ENCODE results near the gene RIN1. TPM values are rescaled to one million over a fixed set of nuclear protein-coding genes. Genes with fewer than 3 reads are reported as not detected.

RIN1 gene
- total RNA-seq, 6 experiments from 2014 or later, result 32.9 to 55.0 (median 49.8) TPM

DNA sequence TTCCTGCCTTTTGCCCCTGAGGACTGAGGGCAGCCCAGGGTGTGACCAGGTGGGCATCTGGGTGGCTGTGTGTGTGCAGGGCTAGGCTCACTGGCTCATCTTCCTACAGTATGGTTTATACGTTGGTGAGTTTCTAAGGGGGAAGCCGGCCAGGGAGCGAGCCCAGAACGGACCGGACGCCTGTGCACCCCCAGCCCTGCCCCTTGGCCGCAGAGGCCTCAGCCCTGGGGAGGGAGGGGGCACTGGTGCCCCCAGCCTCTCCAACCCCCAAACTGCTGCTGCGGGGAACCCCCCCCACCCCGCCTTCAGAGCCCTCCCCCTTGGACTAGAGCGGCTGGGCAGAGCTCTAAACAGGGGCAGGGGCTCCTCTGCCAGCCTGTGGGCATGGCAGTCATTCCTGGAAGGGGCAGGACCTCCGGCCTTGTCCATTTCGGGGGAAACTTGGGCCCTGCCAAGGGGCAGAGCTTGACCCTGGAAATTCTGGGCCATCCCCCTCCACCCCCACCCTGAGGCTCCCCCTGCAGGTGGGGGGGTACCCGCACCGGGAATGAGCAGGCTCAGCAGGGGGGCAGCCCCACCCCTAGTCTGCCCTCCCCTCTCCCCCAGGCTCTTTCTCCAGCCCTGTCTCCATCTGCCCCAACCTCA, 52.7 kb downstream of the RIN1 start:
- Mint-ChIP-seq H3K36me3 (ENCODE audit: low read depth) (no peaks in the 10 kb centered on the region), H3K4me1 (ENCODE audit: low read depth) (peaks cover 27% of the 10 kb centered on the region), H3K4me3 (no peak overlapping the region), H3K9me3 (no peaks in the 10 kb centered on the region), H3K27me3 (ENCODE audit: insufficient read depth) (peaks cover 9% of the 10 kb centered on the region), H3K27ac (peak overlapping the region; percentile 51; the same call in 1 of the 2 replicates)
- no peak for DNase-seq
- TF ChIP-seq, protein P1, sequence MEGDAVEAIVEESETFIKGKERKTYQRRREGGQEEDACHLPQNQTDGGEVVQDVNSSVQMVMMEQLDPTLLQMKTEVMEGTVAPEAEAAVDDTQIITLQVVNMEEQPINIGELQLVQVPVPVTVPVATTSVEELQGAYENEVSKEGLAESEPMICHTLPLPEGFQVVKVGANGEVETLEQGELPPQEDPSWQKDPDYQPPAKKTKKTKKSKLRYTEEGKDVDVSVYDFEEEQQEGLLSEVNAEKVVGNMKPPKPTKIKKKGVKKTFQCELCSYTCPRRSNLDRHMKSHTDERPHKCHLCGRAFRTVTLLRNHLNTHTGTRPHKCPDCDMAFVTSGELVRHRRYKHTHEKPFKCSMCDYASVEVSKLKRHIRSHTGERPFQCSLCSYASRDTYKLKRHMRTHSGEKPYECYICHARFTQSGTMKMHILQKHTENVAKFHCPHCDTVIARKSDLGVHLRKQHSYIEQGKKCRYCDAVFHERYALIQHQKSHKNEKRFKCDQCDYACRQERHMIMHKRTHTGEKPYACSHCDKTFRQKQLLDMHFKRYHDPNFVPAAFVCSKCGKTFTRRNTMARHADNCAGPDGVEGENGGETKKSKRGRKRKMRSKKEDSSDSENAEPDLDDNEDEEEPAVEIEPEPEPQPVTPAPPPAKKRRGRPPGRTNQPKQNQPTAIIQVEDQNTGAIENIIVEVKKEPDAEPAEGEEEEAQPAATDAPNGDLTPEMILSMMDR (IDR thresholded peaks at IDR 0.05), result peak; percentile 54

DNA sequence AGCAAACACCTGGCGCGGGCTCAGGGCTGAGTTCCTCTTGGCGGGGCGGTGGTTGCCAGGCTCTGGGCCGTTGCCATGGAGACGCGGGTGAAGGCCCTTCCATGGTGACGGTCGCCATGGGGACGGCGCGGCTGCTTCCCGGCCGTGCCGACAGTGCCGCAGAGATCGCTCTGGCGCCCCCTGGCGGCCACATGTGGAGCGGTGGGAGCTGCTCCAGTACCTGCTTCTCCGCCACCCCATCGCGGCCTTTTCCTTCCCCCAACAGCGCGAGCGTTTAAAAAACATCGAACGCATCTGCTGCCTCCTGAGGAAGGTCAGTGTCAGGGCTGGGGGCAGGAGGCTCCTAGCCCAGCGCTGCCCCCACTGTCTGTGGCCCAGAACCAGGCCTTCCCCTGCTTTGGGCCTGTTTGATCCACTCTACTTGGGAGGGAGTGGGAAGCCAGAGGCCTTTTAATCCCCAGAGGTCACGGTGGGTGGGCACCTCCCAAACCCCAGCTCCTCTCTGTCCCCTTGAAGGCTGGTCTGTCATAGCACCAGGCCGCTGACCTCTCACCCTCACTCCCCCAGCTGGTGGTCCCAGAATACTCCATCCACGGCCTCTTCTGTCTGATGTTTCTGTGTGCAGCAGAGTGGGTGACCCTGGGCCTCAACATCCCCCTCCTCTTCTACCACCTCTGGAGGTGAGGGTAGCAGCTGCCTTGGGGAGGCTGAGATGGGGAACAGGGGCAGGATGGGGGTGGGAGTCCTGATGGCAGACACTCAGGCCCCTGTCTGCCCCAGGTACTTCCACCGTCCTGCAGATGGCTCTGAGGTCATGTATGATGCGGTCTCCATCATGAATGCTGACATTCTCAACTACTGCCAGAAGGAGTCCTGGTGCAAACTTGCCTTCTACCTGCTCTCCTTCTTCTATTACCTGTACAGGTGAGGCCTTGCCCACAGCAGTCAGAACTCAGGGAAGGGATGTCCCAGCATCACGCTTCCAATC, 53.5 kb downstream of the RIN1 start:
- TF ChIP-seq, protein P1 (IDR thresholded peaks at IDR 0.05), result peak; percentile 100
- no peaks in the 10 kb centered on the region for H3K9me3 Mint-ChIP-seq
- DNase-seq, result peak; percentile 92
- peaks cover 8% of the 10 kb centered on the region for H3K27me3 Mint-ChIP-seq (ENCODE audit: insufficient read depth)
- peak overlapping the region; percentile 51 for H3K27ac Mint-ChIP-seq
- no peaks in the 10 kb centered on the region for H3K36me3 Mint-ChIP-seq (ENCODE audit: low read depth)
- no peak overlapping the region for H3K4me3 Mint-ChIP-seq
- H3K4me1 Mint-ChIP-seq (ENCODE audit: low read depth), result peaks cover 26% of the 10 kb centered on the region

Other genes starting within 250 kb of the RIN1 start
- gene KLC2, start 78.7 kb downstream of the RIN1 start, total RNA-seq (2021; fragmentation: NEBNext Ultra II Directional; extraction: Animal tissue kit (Norgen Biotek cat#: 25700)), result 10 to 100 TPM; 43.4 to 51.9 (median 46.0) TPM
- gene RAB1B, start 67.8 kb downstream of the RIN1 start, total RNA-seq (2021; fragmentation: NEBNext Ultra II Directional; extraction: Animal tissue kit (Norgen Biotek cat#: 25700)), result 100 to 1,000 TPM; 220 to 272 (median 246) TPM
- gene CNIH2, start 58.3 kb downstream of the RIN1 start, total RNA-seq (2021; fragmentation: NEBNext Ultra II Directional; extraction: Animal tissue kit (Norgen Biotek cat#: 25700)), result 1 to 10 TPM in 3 of 6 experiments, under 1 TPM in 3; 0.73 to 1.9 (median 1.1) TPM
- 100 to 1,000 TPM; 150 to 183 (median 153) TPM for gene YIF1A, start 47.3 kb downstream of the RIN1 start, total RNA-seq (2021; fragmentation: NEBNext Ultra II Directional; extraction: Animal tissue kit (Norgen Biotek cat#: 25700))
- under 1 TPM in 2 of 6 experiments, not detected in 4; 0.07 to 0.11 TPM for gene TMEM151A, start 44.5 kb downstream of the RIN1 start, total RNA-seq (2021; fragmentation: NEBNext Ultra II Directional; extraction: Animal tissue kit (Norgen Biotek cat#: 25700))
- gene CD248, start 19.4 kb downstream of the RIN1 start, total RNA-seq (2021; fragmentation: NEBNext Ultra II Directional; extraction: Animal tissue kit (Norgen Biotek cat#: 25700)), result 100 to 1,000 TPM; 437 to 739 (median 687) TPM
- gene BRMS1, start 8.7 kb upstream of the RIN1 start, total RNA-seq (2021; fragmentation: NEBNext Ultra II Directional; extraction: Animal tissue kit (Norgen Biotek cat#: 25700)), result 10 to 100 TPM; 41.2 to 66.6 (median 61.2) TPM
- gene B4GAT1, start 11.2 kb upstream of the RIN1 start, total RNA-seq (2021; fragmentation: NEBNext Ultra II Directional; extraction: Animal tissue kit (Norgen Biotek cat#: 25700)), result 10 to 100 TPM; 21.5 to 26.4 (median 24.3) TPM
- not detected for gene SLC29A2, start 35.3 kb upstream of the RIN1 start, total RNA-seq (2021; fragmentation: NEBNext Ultra II Directional; extraction: Animal tissue kit (Norgen Biotek cat#: 25700))
- gene NPAS4, start 84.6 kb upstream of the RIN1 start, total RNA-seq (2021; fragmentation: NEBNext Ultra II Directional; extraction: Animal tissue kit (Norgen Biotek cat#: 25700)), result under 1 TPM in 3 of 6 experiments, not detected in 3; 0.14 to 0.36 (median 0.35) TPM
- gene MRPL11, start 102.4 kb upstream of the RIN1 start, total RNA-seq (2021; fragmentation: NEBNext Ultra II Directional; extraction: Animal tissue kit (Norgen Biotek cat#: 25700)), result 10 to 100 TPM; 55.6 to 74.1 (median 67.6) TPM
- 1 to 10 TPM; 6.7 to 8.0 (median 7.2) TPM for gene PELI3, start 130.5 kb upstream of the RIN1 start, total RNA-seq (2021; fragmentation: NEBNext Ultra II Directional; extraction: Animal tissue kit (Norgen Biotek cat#: 25700))
- gene DPP3, start 144.0 kb upstream of the RIN1 start, total RNA-seq (2021; fragmentation: NEBNext Ultra II Directional; extraction: Animal tissue kit (Norgen Biotek cat#: 25700)), result 10 to 100 TPM; 54.8 to 71.6 (median 58.2) TPM
- 10 to 100 TPM; 14.9 to 21.4 (median 17.3) TPM for gene BBS1, start 174.2 kb upstream of the RIN1 start, total RNA-seq (2021; fragmentation: NEBNext Ultra II Directional; extraction: Animal tissue kit (Norgen Biotek cat#: 25700))
- gene ZDHHC24, start 209.6 kb upstream of the RIN1 start, total RNA-seq (2021; fragmentation: NEBNext Ultra II Directional; extraction: Animal tissue kit (Norgen Biotek cat#: 25700)), result 10 to 100 TPM; 15.4 to 23.3 (median 18.6) TPM
- under 1 TPM in 4 of 6 experiments, not detected in 2; 0.07 to 0.24 (median 0.10) TPM for gene ACTN3, start 210.5 kb upstream of the RIN1 start, total RNA-seq (2021; fragmentation: NEBNext Ultra II Directional; extraction: Animal tissue kit (Norgen Biotek cat#: 25700))
- 10 to 100 TPM in 2 of 6 experiments, 1 to 10 TPM in 4; 5.2 to 20.0 (median 6.6) TPM for gene CTSF, start 232.2 kb upstream of the RIN1 start, total RNA-seq (2021; fragmentation: NEBNext Ultra II Directional; extraction: Animal tissue kit (Norgen Biotek cat#: 25700))

Measured in HFFc6 (cell line).